Right lobe of liver (tissue), 6 donors: ENCODE data around the gene ZBTB48. TPM values are rescaled to one million over a fixed set of nuclear protein-coding genes. Genes with fewer than 3 reads are reported as not detected.
A peak's percentile ranks its signal among the peaks of the same experiment; 100 is the strongest.

Experiments
- ATAC-seq, 4 donors: fragments of 200-7000 bp; cut with Tn5 transposase; one replicate each; pipeline ENCODE4 v1.9.1; 2020; ENCODE audit warnings: mild to moderate bottlenecking in 4 of 4, moderate library complexity in 4 of 4
- DNase-seq, 3 donors: peaks; one replicate each; pipeline ENCODE4 v3.0.0-alpha.2; 2020
- H3K27ac ChIP-seq, 3 donors: fragments of 200-600 bp; one replicate each; pipeline ENCODE4 v1.8.0; 2022
- H3K27me3 ChIP-seq, 2 donors: fragments of 200-600 bp; one replicate each; pipeline ENCODE4 v1.8.0; 2022
- H3K36me3 ChIP-seq, 4 donors: fragments of 200-600 bp; sonication (generic) in 1 of 4; one replicate each; pipeline versions ENCODE4 v1.5.1 to v1.8.0; 2017 to 2022; ENCODE audit warnings: control low read depth in 1 of 4
- H3K4me1 ChIP-seq, 4 donors: fragments of 200-600 bp; sonication (generic) in 1 of 4; one replicate each; pipeline versions ENCODE4 v1.5.1 to v1.8.0; 2017 to 2022; ENCODE audit warnings: control low read depth in 1 of 4
- H3K4me3 ChIP-seq, 3 donors: fragments of 200-600 bp; one replicate each; pipeline ENCODE4 v1.8.0; 2022
- H3K9me3 ChIP-seq, 4 donors: fragments of 200-600 bp; sonication (generic) in 1 of 4; one replicate each; pipeline versions ENCODE4 v1.5.1 to v1.8.0; 2017 to 2022; ENCODE audit warnings: control low read depth in 1 of 4
- POLR2A ChIP-seq: fragments of 450-650 bp; IDR thresholded peaks from one replicate; pipeline ENCODE4 v1.6.1; 2017; ENCODE audit warnings: antibody characterized with exemption, mild to moderate bottlenecking
- WGBS: methylation state at CpG from one replicate; pipeline ENCODE4 v1.1.6; 2018; ENCODE audit warnings: low coverage, low lambda C conversion rate; ENCODE audit not compliant: insufficient coverage; ENCODE audit errors: missing lambda C conversion rate; 5-methylcytosine and 5-hydroxymethylcytosine counted together
- intact Hi-C, 2 donors: fragments of 100-400 bp; cut with DNase I; formaldehyde crosslinking; loops; one replicate each; pipeline versions ENCODE4 v1.11.2 to v1.14.1; 2022
- total RNA-seq, 6 experiments: library from RNA; depleted of rRNA in 2 of 6; stranded (reverse); fragments of >200 nt in 2 of 6; fragmentation: NEBNext Ultra II Directional in 3 of 6; extraction: Animal tissue kit (Norgen Biotek cat#: 25700) in 3 of 6; gene quantifications; one replicate each; pipeline versions ENCODE4 v1.1.0 to v1.2.4, GENCODE V29; 2016 to 2023
- TF ChIP-seq, protein P1 (sequence below), 4 donors: fragments of 200-600 bp in 3 of 4; fragments of 450-650 bp in 1 of 4; IDR thresholded peaks; one replicate each; pipeline versions ENCODE4 v1.5.1 to v1.8.0; 2016 to 2022; ENCODE audit warnings: antibody characterized with exemption in 4 of 4, mild to moderate bottlenecking in 2 of 4
- donor health status: DM: no; HTN: yes; CAD: no.
- donor health status: DM: no; HTN: no; CAD: no.
- donor health status: DM: no; HTN: no; CAD: no.
- donor health status: DM: no; HTN: yes; CAD: no.
- donor health status: DM: no; HTN: yes; CAD: no.

ZBTB48 gene
- total RNA-seq, 6 experiments from 2014 or later: 5.9 to 43.1 (median 19.5) TPM

DNA sequence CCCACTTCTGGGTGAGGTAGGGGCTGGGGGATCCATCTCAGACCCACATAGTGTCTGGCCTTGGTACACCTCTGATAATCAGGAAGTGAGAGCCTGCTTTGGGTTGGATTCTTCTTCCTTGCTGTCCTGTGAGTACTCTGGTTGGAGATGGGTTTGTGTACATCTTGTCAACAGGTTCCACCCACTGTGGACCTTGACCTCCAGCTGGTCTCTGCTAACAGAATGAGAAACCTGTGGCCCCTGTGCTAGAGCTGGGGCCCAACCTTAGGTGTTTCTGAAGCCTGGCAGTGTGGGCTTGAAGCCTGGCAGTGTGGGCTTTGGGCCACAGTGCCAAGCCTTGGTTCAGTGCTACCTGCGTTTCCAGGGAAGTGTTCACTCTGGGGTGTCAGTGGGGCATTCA lies 2.6 kb downstream of the ZBTB48 start:
- Histone ChIP-seq H3K36me3 (no peaks in the 10 kb centered on the region), H3K9me3 (no peaks in the 10 kb centered on the region), H3K4me3 (peak overlapping the region in 2 of 3 donors; percentile 3 to 12), H3K27ac (peak overlapping the region; percentile 54 to 92 (median 87)), H3K27me3 (no peaks in the 10 kb centered on the region), H3K4me1 (peaks cover 0 to 45% (median 24%) of the 10 kb centered on the region in 4 donors)
- ATAC-seq: peak; percentile 50 to 63 (median 58)
- 11% methylated on average over 1 of the region's 1 CpG for WGBS
- DNase-seq: peak; percentile 77 to 88 (median 85)
- intact Hi-C loops: no loop called here
- TF ChIP-seq POLR2A: peak; percentile 13
- TF ChIP-seq, protein P1, sequence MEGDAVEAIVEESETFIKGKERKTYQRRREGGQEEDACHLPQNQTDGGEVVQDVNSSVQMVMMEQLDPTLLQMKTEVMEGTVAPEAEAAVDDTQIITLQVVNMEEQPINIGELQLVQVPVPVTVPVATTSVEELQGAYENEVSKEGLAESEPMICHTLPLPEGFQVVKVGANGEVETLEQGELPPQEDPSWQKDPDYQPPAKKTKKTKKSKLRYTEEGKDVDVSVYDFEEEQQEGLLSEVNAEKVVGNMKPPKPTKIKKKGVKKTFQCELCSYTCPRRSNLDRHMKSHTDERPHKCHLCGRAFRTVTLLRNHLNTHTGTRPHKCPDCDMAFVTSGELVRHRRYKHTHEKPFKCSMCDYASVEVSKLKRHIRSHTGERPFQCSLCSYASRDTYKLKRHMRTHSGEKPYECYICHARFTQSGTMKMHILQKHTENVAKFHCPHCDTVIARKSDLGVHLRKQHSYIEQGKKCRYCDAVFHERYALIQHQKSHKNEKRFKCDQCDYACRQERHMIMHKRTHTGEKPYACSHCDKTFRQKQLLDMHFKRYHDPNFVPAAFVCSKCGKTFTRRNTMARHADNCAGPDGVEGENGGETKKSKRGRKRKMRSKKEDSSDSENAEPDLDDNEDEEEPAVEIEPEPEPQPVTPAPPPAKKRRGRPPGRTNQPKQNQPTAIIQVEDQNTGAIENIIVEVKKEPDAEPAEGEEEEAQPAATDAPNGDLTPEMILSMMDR (IDR thresholded peaks at IDR 0.05): no peak

DNA sequence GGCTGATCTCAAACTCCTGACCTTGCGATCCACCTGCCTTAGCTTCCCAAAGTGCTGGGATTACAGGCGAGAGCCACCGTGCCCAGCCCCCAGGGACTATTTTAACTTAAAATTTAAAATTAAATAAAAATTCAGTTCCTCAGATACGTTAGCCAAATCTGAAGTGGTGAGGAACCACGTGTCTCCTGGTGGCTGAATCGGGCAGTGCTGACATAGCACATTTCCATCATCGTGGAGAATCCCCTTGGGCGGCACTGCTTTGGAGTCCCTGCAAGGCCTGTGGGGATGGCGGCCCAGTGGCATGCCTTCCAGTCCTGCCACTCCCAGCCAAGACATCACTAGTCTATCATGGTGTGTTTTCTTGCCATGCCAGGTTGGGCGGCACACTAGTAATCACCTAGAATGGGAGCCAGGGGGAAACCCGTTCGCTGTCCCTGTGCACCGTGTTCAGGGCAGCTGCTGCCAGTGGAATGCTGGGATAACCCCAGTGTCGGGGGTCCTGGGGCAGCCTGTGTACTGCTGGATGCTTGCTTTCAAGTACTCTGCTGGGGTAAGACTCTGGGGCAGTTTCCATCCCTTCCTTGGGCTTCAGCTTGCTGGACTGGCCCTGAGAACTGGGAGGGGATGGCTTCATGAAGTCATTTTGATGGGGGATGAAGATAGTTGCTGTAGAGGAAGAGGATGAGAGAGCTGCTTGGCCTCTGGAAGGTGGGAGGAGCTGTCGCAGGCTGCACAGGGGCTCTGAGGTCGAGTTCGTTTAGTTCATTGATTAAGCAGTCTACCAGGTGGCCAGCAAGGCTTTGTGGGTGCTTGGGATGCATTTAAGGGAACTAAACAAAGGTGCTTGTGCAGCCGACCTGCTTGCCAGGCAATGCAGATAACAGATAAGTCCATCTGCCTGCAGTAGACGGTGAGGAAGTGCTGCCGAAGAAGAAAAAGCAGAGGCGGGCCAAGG lies 4.6 kb downstream of the ZBTB48 start:
- TF ChIP-seq POLR2A: no peak
- TF ChIP-seq, protein P1 (IDR thresholded peaks at IDR 0.05): no peak
- Histone ChIP-seq H3K27me3 (no peaks in the 10 kb centered on the region), H3K9me3 (no peaks in the 10 kb centered on the region), H3K4me1 (peaks cover 0 to 31% (median 18%) of the 10 kb centered on the region in 4 donors), H3K4me3 (no peak overlapping the region), H3K27ac (no peak overlapping the region), H3K36me3 (peaks cover 0 to 11% (median under 1%) of the 10 kb centered on the region in 4 donors)
- no peak for DNase-seq
- 78% methylated on average over 19 of the region's 21 CpGs for WGBS
- intact Hi-C loops: no loop called here
- no peak for ATAC-seq

DNA sequence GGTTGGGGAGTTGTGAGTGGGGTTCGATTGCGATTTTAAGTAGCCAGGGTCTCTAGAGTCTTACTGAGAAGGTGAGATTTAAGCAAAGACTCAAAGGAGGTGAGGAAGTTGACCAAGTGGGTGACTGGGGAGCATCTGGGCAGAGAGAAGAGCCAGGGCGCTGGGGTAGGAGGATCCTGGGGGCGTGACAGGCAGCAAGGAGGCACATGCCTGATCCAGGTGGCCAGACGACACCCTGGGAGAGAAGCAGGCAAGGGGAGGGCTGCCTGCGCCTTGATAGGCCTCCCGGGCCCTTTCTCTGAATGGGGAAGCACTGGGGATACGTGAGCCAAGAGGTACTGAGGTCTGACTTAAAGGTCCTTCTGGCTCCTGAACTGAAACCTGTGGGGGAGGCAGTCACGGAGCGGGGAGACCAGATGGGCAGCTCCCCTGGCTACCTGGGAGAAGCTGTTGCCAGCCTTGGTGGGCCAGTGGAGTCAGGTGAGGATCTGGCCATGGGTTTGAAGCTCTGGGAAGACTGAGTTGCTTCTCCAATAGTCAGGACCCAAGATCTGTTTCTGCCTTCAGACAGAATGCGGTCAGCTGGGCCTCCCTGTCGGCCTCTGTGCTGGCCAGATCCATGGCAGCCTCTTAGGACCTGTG lies 5.4 kb downstream of the ZBTB48 start:
- Histone ChIP-seq H3K27me3 (no peaks in the 10 kb centered on the region), H3K27ac (no peak overlapping the region)

DNA sequence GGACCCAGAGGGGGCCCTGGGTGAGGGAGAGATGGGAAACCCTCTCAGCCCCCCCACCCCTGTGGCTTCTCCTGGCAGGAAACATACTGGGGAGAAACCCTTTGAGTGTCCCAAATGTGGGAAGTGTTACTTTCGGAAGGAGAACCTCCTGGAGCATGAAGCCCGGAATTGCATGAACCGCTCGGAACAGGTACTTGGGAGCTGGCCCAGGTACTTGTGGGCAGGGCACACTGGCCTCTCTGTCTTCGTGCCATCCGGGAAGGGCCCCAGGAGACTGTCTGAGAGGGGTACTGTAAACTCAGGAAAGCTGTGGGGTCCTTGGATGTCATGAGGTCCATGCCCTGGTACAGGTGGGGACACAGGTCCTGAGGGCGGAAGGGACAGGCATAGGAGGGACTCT lies 6.0 kb downstream of the ZBTB48 start:
- Histone ChIP-seq H3K27ac (no peak overlapping the region), H3K27me3 (no peaks in the 10 kb centered on the region), H3K4me3 (no peak overlapping the region), H3K36me3 (peaks cover 0 to 25% (median 5%) of the 10 kb centered on the region in 4 donors), H3K9me3 (no peaks in the 10 kb centered on the region), H3K4me1 (peaks cover 0 to 27% (median 15%) of the 10 kb centered on the region in 4 donors)
- TF ChIP-seq, protein P1 (IDR thresholded peaks at IDR 0.05): no peak
- no peak for TF ChIP-seq POLR2A
- no CpG with 5 or more reads among the region's 7 CpGs for WGBS
- ATAC-seq (no peak), DNase-seq (no peak)
- intact Hi-C loops: no loop called here

More for the DNA sequence above, 5.4 kb downstream of the ZBTB48 start:
- Histone ChIP-seq H3K4me1 (peaks cover 0 to 31% (median 17%) of the 10 kb centered on the region in 4 donors), H3K4me3 (no peak overlapping the region), H3K36me3 (peaks cover 0 to 19% (median 4%) of the 10 kb centered on the region in 4 donors), H3K9me3 (no peaks in the 10 kb centered on the region)
- TF ChIP-seq, protein P1 (IDR thresholded peaks at IDR 0.05): no peak
- TF ChIP-seq POLR2A: no peak
- no peak for DNase-seq
- 100% methylated on average over 2 of the region's 12 CpGs for whole genome bisulfite sequencing
- intact Hi-C loops: no loop called here
- ATAC-seq: no peak
